Neural cell (in vitro differentiated cells): Measurements from ENCODE around the gene RNF17.

Experiments used
- EP300 ChIP-seq: fragments of 450-650 bp; conservative IDR thresholded peaks from 2 replicates; pipeline ENCODE4 v1.6.1; 2014; ENCODE audit warnings: antibody characterized with exemption, mild to moderate bottlenecking, moderate library complexity; ENCODE audit not compliant: poor library complexity, severe bottlenecking
- EZH2 ChIP-seq: fragments of 200-600, 300-800 bp; shearing (Covaris generic), sonication (generic); IDR thresholded peaks from 2 replicates; pipeline ENCODE4 v1.6.1; 2014; ENCODE audit warnings: antibody characterized with exemption, low read length, borderline replicate concordance, mild to moderate bottlenecking; ENCODE audit not compliant: insufficient read depth, poor library complexity, severe bottlenecking
- MXI1 ChIP-seq: fragments of 450-650 bp; conservative IDR thresholded peaks from 2 replicates; pipeline ENCODE4 v1.6.1; 2014; ENCODE audit warnings: antibody characterized with exemption, mild to moderate bottlenecking; ENCODE audit not compliant: poor library complexity, severe bottlenecking
- POLR2AphosphoS5 ChIP-seq: IDR thresholded peaks from 2 replicates; pipeline ENCODE4 v1.6.1; 2012
- RAD21 ChIP-seq: fragments of 450-650 bp; conservative IDR thresholded peaks from 2 replicates; pipeline ENCODE4 v1.6.1; 2014; ENCODE audit warnings: antibody characterized with exemption, mild to moderate bottlenecking, moderate library complexity
- TAF1 ChIP-seq: IDR thresholded peaks from 2 replicates; pipeline ENCODE4 v1.6.1; 2012; ENCODE audit warnings: low read depth
- TF ChIP-seq, protein P1 (sequence below): fragments of 450-650 bp; IDR thresholded peaks from 2 replicates; pipeline ENCODE4 v1.5.1; 2014; ENCODE audit warnings: antibody characterized with exemption, mild to moderate bottlenecking, moderate library complexity; ENCODE audit not compliant: poor library complexity, severe bottlenecking
- TF ChIP-seq, protein P2 (sequence below): IDR thresholded peaks from 2 replicates; pipeline ENCODE4 v1.6.1; 2012; ENCODE audit warnings: borderline replicate concordance

- TF ChIP-seq, protein P1, sequence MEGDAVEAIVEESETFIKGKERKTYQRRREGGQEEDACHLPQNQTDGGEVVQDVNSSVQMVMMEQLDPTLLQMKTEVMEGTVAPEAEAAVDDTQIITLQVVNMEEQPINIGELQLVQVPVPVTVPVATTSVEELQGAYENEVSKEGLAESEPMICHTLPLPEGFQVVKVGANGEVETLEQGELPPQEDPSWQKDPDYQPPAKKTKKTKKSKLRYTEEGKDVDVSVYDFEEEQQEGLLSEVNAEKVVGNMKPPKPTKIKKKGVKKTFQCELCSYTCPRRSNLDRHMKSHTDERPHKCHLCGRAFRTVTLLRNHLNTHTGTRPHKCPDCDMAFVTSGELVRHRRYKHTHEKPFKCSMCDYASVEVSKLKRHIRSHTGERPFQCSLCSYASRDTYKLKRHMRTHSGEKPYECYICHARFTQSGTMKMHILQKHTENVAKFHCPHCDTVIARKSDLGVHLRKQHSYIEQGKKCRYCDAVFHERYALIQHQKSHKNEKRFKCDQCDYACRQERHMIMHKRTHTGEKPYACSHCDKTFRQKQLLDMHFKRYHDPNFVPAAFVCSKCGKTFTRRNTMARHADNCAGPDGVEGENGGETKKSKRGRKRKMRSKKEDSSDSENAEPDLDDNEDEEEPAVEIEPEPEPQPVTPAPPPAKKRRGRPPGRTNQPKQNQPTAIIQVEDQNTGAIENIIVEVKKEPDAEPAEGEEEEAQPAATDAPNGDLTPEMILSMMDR: no peak
- no peak for TF ChIP-seq EP300
- TF ChIP-seq, protein P2, sequence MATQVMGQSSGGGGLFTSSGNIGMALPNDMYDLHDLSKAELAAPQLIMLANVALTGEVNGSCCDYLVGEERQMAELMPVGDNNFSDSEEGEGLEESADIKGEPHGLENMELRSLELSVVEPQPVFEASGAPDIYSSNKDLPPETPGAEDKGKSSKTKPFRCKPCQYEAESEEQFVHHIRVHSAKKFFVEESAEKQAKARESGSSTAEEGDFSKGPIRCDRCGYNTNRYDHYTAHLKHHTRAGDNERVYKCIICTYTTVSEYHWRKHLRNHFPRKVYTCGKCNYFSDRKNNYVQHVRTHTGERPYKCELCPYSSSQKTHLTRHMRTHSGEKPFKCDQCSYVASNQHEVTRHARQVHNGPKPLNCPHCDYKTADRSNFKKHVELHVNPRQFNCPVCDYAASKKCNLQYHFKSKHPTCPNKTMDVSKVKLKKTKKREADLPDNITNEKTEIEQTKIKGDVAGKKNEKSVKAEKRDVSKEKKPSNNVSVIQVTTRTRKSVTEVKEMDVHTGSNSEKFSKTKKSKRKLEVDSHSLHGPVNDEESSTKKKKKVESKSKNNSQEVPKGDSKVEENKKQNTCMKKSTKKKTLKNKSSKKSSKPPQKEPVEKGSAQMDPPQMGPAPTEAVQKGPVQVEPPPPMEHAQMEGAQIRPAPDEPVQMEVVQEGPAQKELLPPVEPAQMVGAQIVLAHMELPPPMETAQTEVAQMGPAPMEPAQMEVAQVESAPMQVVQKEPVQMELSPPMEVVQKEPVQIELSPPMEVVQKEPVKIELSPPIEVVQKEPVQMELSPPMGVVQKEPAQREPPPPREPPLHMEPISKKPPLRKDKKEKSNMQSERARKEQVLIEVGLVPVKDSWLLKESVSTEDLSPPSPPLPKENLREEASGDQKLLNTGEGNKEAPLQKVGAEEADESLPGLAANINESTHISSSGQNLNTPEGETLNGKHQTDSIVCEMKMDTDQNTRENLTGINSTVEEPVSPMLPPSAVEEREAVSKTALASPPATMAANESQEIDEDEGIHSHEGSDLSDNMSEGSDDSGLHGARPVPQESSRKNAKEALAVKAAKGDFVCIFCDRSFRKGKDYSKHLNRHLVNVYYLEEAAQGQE: peak; percentile 4
- no peak for TF ChIP-seq MXI1
- no peak for TF ChIP-seq EZH2
- TF ChIP-seq POLR2AphosphoS5: no peak
- TF ChIP-seq RAD21: no peak
- no peak for TF ChIP-seq TAF1
Measured at GRCh38 chr13:24922387-24922744, 158.4 kb downstream of the RNF17 start.
